GM12878 (cell line): ENCODE results near the gene KDM6A. TPM values are rescaled to one million over a fixed set of nuclear protein-coding genes. Genes with fewer than 3 reads are reported as not detected.

Experiments used
- ATAC-seq: fragments of 200-7000 bp; cut with Tn5 transposase; 3 replicates; pipeline ENCODE4 v1.9.1; 2020; ENCODE audit warnings: mild to moderate bottlenecking, moderate library complexity
- BruUV-seq: library from RNA; stranded (reverse); fragments of 400-500 nt; replicated peaks from 2 replicates; lab custom pipeline; 2021; lab: Mats Ljungman, UMichigan
- CTCF ChIA-PET: fragments of 300-600 bp; sonication (Branson Sonifier 250); formaldehyde crosslinking; extraction: SDS; loops from one replicate; lab custom pipeline; 2021; ENCODE audit warnings: inconsistent platforms; lab: Yijun Ruan, JAX
- POLR2A ChIA-PET: fragments of 350-600 bp; formaldehyde crosslinking; extraction: SDS; loops from one replicate; lab custom pipeline; 2021; ENCODE audit warnings: inconsistent platforms; lab: Charles Lee
- RAD21 ChIA-PET: fragments of 300-600 bp; sonication (Branson Sonifier 250); formaldehyde crosslinking; loops from one replicate; lab custom pipeline; 2023; ENCODE audit warnings: antibody characterized with exemption; ENCODE audit not compliant: unreplicated experiment; lab: Charles Lee
- SMC1A ChIA-PET: fragments of 300-600 bp; sonication (Branson Sonifier 250); formaldehyde crosslinking; loops from one replicate; lab custom pipeline; 2023; ENCODE audit not compliant: unreplicated experiment, uncharacterized antibody; lab: Charles Lee
- DNase-seq: peaks from one replicate; pipeline ENCODE4 v3.0.0-alpha.2; 2011; ENCODE audit warnings: low read depth, low spot score
- FAIRE-seq: peaks from 3 replicates; lab custom pipeline; 2011; peaks lifted over from hg19 to GRCh38; lab: Jason Lieb, UNC
- H2AFZ ChIP-seq: 2 replicates; pipeline ENCODE4 v1.6.0; 2011; ENCODE audit warnings: low read depth, low read length, control low read depth; ENCODE audit not compliant: control insufficient read depth
- H3K27ac ChIP-seq: 2 replicates; pipeline ENCODE4 v1.5.1; 2011; ENCODE audit warnings: control low read depth; ENCODE audit not compliant: control insufficient read depth, insufficient read depth
- H3K27me3 ChIP-seq, 2 experiments: replicated peaks in 1 of 2; 2 replicates each; pipeline versions ENCODE4 v1.6.0 to v1.6.1; 2011; ENCODE audit warnings: low read length in 1 of 2; ENCODE audit not compliant: control insufficient read depth in 2 of 2, insufficient read depth in 2 of 2
- H3K36me3 ChIP-seq, 2 experiments: 2 replicates each; pipeline ENCODE4 v1.5.1; 2011; ENCODE audit warnings: low read length in 1 of 2; ENCODE audit not compliant: control insufficient read depth in 2 of 2, insufficient read depth in 2 of 2
- H3K4me1 ChIP-seq: 2 replicates; pipeline ENCODE4 v1.6.1; 2011; ENCODE audit warnings: mild to moderate bottlenecking, low read length, moderate library complexity, mixed read lengths; ENCODE audit not compliant: control insufficient read depth, insufficient read depth
- H3K4me2 ChIP-seq: 2 replicates; pipeline ENCODE4 v1.6.0; 2011; ENCODE audit warnings: control low read depth; ENCODE audit not compliant: control insufficient read depth, insufficient read depth
- H3K4me3 ChIP-seq: fragments of 200-600 bp; sonication (generic); 2 replicates; pipeline ENCODE4 v1.5.1; 2016
- H3K79me2 ChIP-seq: 2 replicates; pipeline ENCODE4 v1.6.0; 2011; ENCODE audit warnings: low read length; ENCODE audit not compliant: control insufficient read depth, insufficient read depth
- H3K9ac ChIP-seq: 2 replicates; pipeline ENCODE4 v1.8.0; 2011; ENCODE audit warnings: low read length, control low read depth, mixed read lengths; ENCODE audit not compliant: control insufficient read depth, insufficient read depth
- H3K9me3 ChIP-seq: replicated peaks from 3 replicates; pipeline ENCODE4 v1.5.1; 2011; ENCODE audit warnings: mild to moderate bottlenecking, low read length; ENCODE audit not compliant: control insufficient read depth, insufficient read depth
- H4K20me1 ChIP-seq: 2 replicates; pipeline ENCODE4 v1.6.0; 2011; ENCODE audit not compliant: control insufficient read depth, insufficient read depth
- ATF3 ChIP-seq: IDR thresholded peaks from 2 replicates; pipeline ENCODE4 v1.6.1; 2011; ENCODE audit warnings: low read depth, mild to moderate bottlenecking, low read length, moderate library complexity, borderline replicate concordance; ENCODE audit errors: extremely low read depth
- CREB1 ChIP-seq: IDR thresholded peaks from 2 replicates; pipeline ENCODE4 v1.6.1; 2012; ENCODE audit warnings: low read depth, mild to moderate bottlenecking, inconsistent platforms
- CUX1 ChIP-seq: IDR thresholded peaks from 2 replicates; pipeline ENCODE4 v1.6.1; 2012; ENCODE audit warnings: improper control_type of control experiment, low read depth, low read length; ENCODE audit not compliant: insufficient replicate concordance
- E4F1 ChIP-seq: fragments of 450-650 bp; IDR thresholded peaks from 2 replicates; pipeline ENCODE4 v1.6.1; 2018; ENCODE audit warnings: borderline replicate concordance, mild to moderate bottlenecking; ENCODE audit not compliant: partially characterized antibody
- ELK1 ChIP-seq: IDR thresholded peaks from 2 replicates; pipeline ENCODE4 v1.6.1; 2012; ENCODE audit warnings: low read depth, low read length, improper control_type of control experiment
- FOXK2 ChIP-seq: fragments of 450-650 bp; IDR thresholded peaks from 2 replicates; pipeline ENCODE4 v1.6.1; 2017; ENCODE audit warnings: mild to moderate bottlenecking, moderate library complexity
- MEF2B ChIP-seq: fragments of 450-650 bp; IDR thresholded peaks from 2 replicates; pipeline ENCODE4 v1.6.1; 2018; ENCODE audit warnings: mild to moderate bottlenecking, moderate library complexity; ENCODE audit not compliant: partially characterized antibody, poor library complexity, severe bottlenecking
- POLR2AphosphoS2 ChIP-seq: IDR thresholded peaks from 2 replicates; pipeline ENCODE4 v1.6.1; 2011; ENCODE audit warnings: low read depth, mild to moderate bottlenecking, low read length, improper control_type of control experiment, moderate library complexity
- STAT1 ChIP-seq: fragments of 450-650 bp; conservative IDR thresholded peaks from 2 replicates; pipeline ENCODE4 v1.6.1; 2014; ENCODE audit warnings: antibody characterized with exemption, mild to moderate bottlenecking
- ZBTB33 ChIP-seq: fragments of 450-650 bp; IDR thresholded peaks from 2 replicates; pipeline ENCODE4 v1.6.1; 2017; ENCODE audit warnings: mild to moderate bottlenecking
- in situ Hi-C: fragments of 300-500 bp; cut with MboI; formaldehyde crosslinking; loops from 9 replicates; pipeline ENCODE4 v1.14.3; 2018; ENCODE audit warnings: mixed read lengths
- intact Hi-C: fragments of 100-400 bp; cut with micrococcal nuclease; formaldehyde crosslinking; loops from one replicate; pipeline ENCODE4 v1.14.2; 2022; ENCODE audit not compliant: unreplicated experiment
- polyA plus RNA-seq, 11 experiments: library from polyadenylated mRNA; depleted of rRNA in 4 of 11; unstranded in 6 of 11; stranded (reverse) in 5 of 11; fragments of >200 nt; fragmentation: Nextera tagmentation in 4 of 11; fragmentation: Illumina TruSeq in 1 of 11; extraction: Ambion mirVana in 4 of 11; extraction: Trizol in 1 of 11; gene quantifications; 1 replicate in 1 of 11; 2 replicates in 10 of 11; pipeline versions ENCODE4 v1.2.1 to v1.2.3, GENCODE V29; 2011 to 2016; ENCODE audit warnings: inconsistent platforms in 2 of 11, missing spikeins in 2 of 11, low read depth in 1 of 11
- total RNA-seq, 4 experiments: library from RNA; depleted of rRNA in 3 of 4; stranded (reverse); fragments of >200 nt in 3 of 4; fragmentation: Illumina TruSeq in 1 of 4; extraction: Trizol in 1 of 4; gene quantifications; 2 replicates each; pipeline versions ENCODE4 v1.2.1 to v1.2.3, GENCODE V29; 2013 to 2021

Gene KDM6A
- total and polyA plus RNA-seq, 10 of the 15 experiments (the other 5 are each of a cell fraction or from before 2014, with no cell fraction given), result 7.9 to 29.0 (median 20.4) TPM

GRCh38 chrX:45137531-45137930 is 264.5 kb downstream of the KDM6A start:
- Histone ChIP-seq H3K27me3 (no peaks in the 10 kb centered on the region), H3K9ac (no peak overlapping the region), H3K79me2 (no peaks in the 10 kb centered on the region), H3K9me3 (no peaks in the 10 kb centered on the region; the same call in 1 of the 3 replicates), H3K4me1 (no peaks in the 10 kb centered on the region), H3K36me3 (no peaks in the 10 kb centered on the region), H3K27ac (no peak overlapping the region), H3K4me2 (no peak overlapping the region), H3K4me3 (no peak overlapping the region), H2AFZ (no peak overlapping the region), H4K20me1 (no peaks in the 10 kb centered on the region)
- DNase-seq (no peak), ATAC-seq (no peak), FAIRE-seq (no peak)
- intact Hi-C loops, result no loop called here
- BruUV-seq, result no TSS peak
- ChIA-PET RAD21 (no interaction called here), POLR2A (no interaction called here), SMC1A (interaction anchor here (0.6 kb wide), 1 partner anchor 585 kb away, joined by 3 read pairs; no protein-coding TSS in a partner anchor), CTCF (no interaction called here)
- in situ Hi-C loops, result no loop called here
- TF ChIP-seq ELK1 (no peak), CREB1 (no peak), ATF3 (no peak), STAT1 (no peak), E4F1 (no peak), POLR2AphosphoS2 (no peak), FOXK2 (no peak), CUX1 (no peak), MEF2B (no peak), ZBTB33 (no peak)
